HG03097 (cell line): Measurements from ENCODE around the gene FTH1.
A peak's percentile ranks its signal among the peaks of the same experiment; 100 is the strongest.
"Not testable (repeated sequence)": the region's sequence is repeated elsewhere in the genome, so short reads cannot be mapped to it uniquely, and the experiment has no call there.

Source experiments
- ATAC-seq: cut with Tn5 transposase; IDR thresholded peaks from one replicate; pipeline ENCODE4 v1.9.1; 2021; ENCODE audit not compliant: unreplicated experiment, low FRiP score

The FTH1 gene

GRCh38 chr11:61967116-61967923, at the start of gene FTH1:
Gene FTH1 (minus strand): TSS chr11:61967634. CDS start chr11:61967425, 209 bp downstream.
- peak; percentile 38 for ATAC-seq

- ATAC-seq: no peak
These were observed 48.2 kb upstream of the FTH1 start for GRCh38 chr11:62015615-62016014.

GRCh38 chr11:62013537-62014476, 46.4 kb upstream of the FTH1 start:
- no peak for ATAC-seq

GRCh38 chr11:62012832-62013461, 45.5 kb upstream of the FTH1 start:
- ATAC-seq: no peak

GRCh38 chr11:62012451-62012831, 45.0 kb upstream of the FTH1 start:
- no peak for ATAC-seq

- no peak for ATAC-seq
These were observed 44.4 kb upstream of the FTH1 start for GRCh38 chr11:62011881-62012280.

GRCh38 chr11:62010935-62011528, 43.6 kb upstream of the FTH1 start:
- no peak for ATAC-seq

- no peak for ATAC-seq
These were observed 40.8 kb upstream of the FTH1 start for GRCh38 chr11:62008193-62008592.

- ATAC-seq: no peak
These were observed 37.0 kb upstream of the FTH1 start for GRCh38 chr11:62004473-62004872.

- not testable (repeated sequence) for ATAC-seq
These were observed 34.8 kb upstream of the FTH1 start for GRCh38 chr11:62002283-62002682.

GRCh38 chr11:62001450-62002191, 34.2 kb upstream of the FTH1 start:
- no peak for ATAC-seq

GRCh38 chr11:62000539-62001446, 33.4 kb upstream of the FTH1 start:
- ATAC-seq: no peak

GRCh38 chr11:61999141-61999975, 31.9 kb upstream of the FTH1 start:
- no peak for ATAC-seq

- no peak for ATAC-seq
These were observed 29.5 kb upstream of the FTH1 start for GRCh38 chr11:61996933-61997332.

- ATAC-seq: no peak
These were observed 27.5 kb upstream of the FTH1 start for GRCh38 chr11:61994981-61995380.

- no peak for ATAC-seq
These were observed 18.4 kb upstream of the FTH1 start for GRCh38 chr11:61985869-61986268.

GRCh38 chr11:61983419-61983818, 16.0 kb upstream of the FTH1 start:
- no peak for ATAC-seq
